ENCODE data around the gene USP20.

The USP20 gene

GRCh38 chr9:129810116-129810515, 25.1 kb upstream of the USP20 start:
- no peak for DNase-seq
- H3K4me3 ChIP-seq (ENCODE audit: low read depth, low read length): no peak overlapping the region
- TF ChIP-seq CTCF (IDR thresholded peaks at IDR 0.05; ENCODE audit: low read depth, low read length, missing control alignments): no peak
- no peak overlapping the region for H3K27ac ChIP-seq
- peaks cover 38% of the 10 kb centered on the region for H3K36me3 ChIP-seq (replicated peaks)
- H3K27me3 ChIP-seq (replicated peaks): no peaks in the 10 kb centered on the region
- in situ Hi-C loops (cut with HindIII; ENCODE audit: low pct_ligation_motif_present, low sequenced_read_pairs): no loop called here

- DNase-seq: no peak
- Histone ChIP-seq H3K27ac (no peak overlapping the region), H3K27me3 (replicated peaks) (no peaks in the 10 kb centered on the region), H3K36me3 (replicated peaks) (peaks cover 37% of the 10 kb centered on the region), H3K4me3 (ENCODE audit: low read depth, low read length) (no peak overlapping the region)
- no peak for TF ChIP-seq CTCF (IDR thresholded peaks at IDR 0.05; ENCODE audit: low read depth, low read length, missing control alignments)
- in situ Hi-C loops (cut with HindIII; ENCODE audit: low pct_ligation_motif_present, low sequenced_read_pairs): no loop called here
These were observed 24.5 kb upstream of the USP20 start for GRCh38 chr9:129810788-129811187.

GRCh38 chr9:129811967-129812363, 23.3 kb upstream of the USP20 start:
- H3K36me3 ChIP-seq (replicated peaks): peaks cover 44% of the 10 kb centered on the region
- in situ Hi-C loops (cut with HindIII; ENCODE audit: low pct_ligation_motif_present, low sequenced_read_pairs): no loop called here
- no peak for TF ChIP-seq CTCF (IDR thresholded peaks at IDR 0.05; ENCODE audit: low read depth, low read length, missing control alignments)
- no peaks in the 10 kb centered on the region for H3K27me3 ChIP-seq (replicated peaks)
- no peak for DNase-seq
- H3K4me3 ChIP-seq (ENCODE audit: low read depth, low read length): no peak overlapping the region
- no peak overlapping the region for H3K27ac ChIP-seq

- no peak for TF ChIP-seq CTCF (IDR thresholded peaks at IDR 0.05; ENCODE audit: low read depth, low read length, missing control alignments)
- in situ Hi-C loops (cut with HindIII; ENCODE audit: low pct_ligation_motif_present, low sequenced_read_pairs): no loop called here
- no peak overlapping the region for H3K4me3 ChIP-seq (ENCODE audit: low read depth, low read length)
- no peak for DNase-seq
- H3K36me3 ChIP-seq (replicated peaks): peaks cover 43% of the 10 kb centered on the region
- no peak overlapping the region for H3K27ac ChIP-seq
- H3K27me3 ChIP-seq (replicated peaks): no peaks in the 10 kb centered on the region
These were observed 22.9 kb upstream of the USP20 start for GRCh38 chr9:129812385-129812784.

- Histone ChIP-seq H3K36me3 (replicated peaks) (peaks cover 50% of the 10 kb centered on the region), H3K4me3 (ENCODE audit: low read depth, low read length) (no peak overlapping the region), H3K27me3 (replicated peaks) (no peaks in the 10 kb centered on the region), H3K27ac (no peak overlapping the region)
- no peak for TF ChIP-seq CTCF (IDR thresholded peaks at IDR 0.05; ENCODE audit: low read depth, low read length, missing control alignments)
- in situ Hi-C loops (cut with HindIII; ENCODE audit: low pct_ligation_motif_present, low sequenced_read_pairs): no loop called here
- DNase-seq: no peak
These were observed 21.6 kb upstream of the USP20 start for GRCh38 chr9:129813661-129814060.

GRCh38 chr9:129814432-129815223, 20.6 kb upstream of the USP20 start:
- peaks cover 48% of the 10 kb centered on the region for H3K36me3 ChIP-seq (replicated peaks)

More at GRCh38 chr9:129814432-129815223, 20.6 kb upstream of the USP20 start:
- Histone ChIP-seq H3K27me3 (replicated peaks) (no peaks in the 10 kb centered on the region), H3K4me3 (ENCODE audit: low read depth, low read length) (no peak overlapping the region), H3K27ac (no peak overlapping the region)
- TF ChIP-seq CTCF (IDR thresholded peaks at IDR 0.05; ENCODE audit: low read depth, low read length, missing control alignments): no peak
- no peak for DNase-seq
- in situ Hi-C loops (cut with HindIII; ENCODE audit: low pct_ligation_motif_present, low sequenced_read_pairs): no loop called here

All from brain microvascular endothelial cell (primary cell).